ENCODE data around the gene RFWD3.

Gene RFWD3

GRCh38 chr16:74582970-74583369 lies 83.7 kb downstream of the RFWD3 start:
- no peak for DNase-seq (ENCODE audit: low read depth, low spot score)

- DNase-seq (ENCODE audit: low read depth, low spot score): no peak
Observed at GRCh38 chr16:74580833-74581232, 85.8 kb downstream of the RFWD3 start.

GRCh38 chr16:74578838-74579237 lies 87.8 kb downstream of the RFWD3 start:
- no peak for DNase-seq (ENCODE audit: low read depth, low spot score)

GRCh38 chr16:74578433-74578832 lies 88.2 kb downstream of the RFWD3 start:
- DNase-seq (ENCODE audit: low read depth, low spot score): no peak

GRCh38 chr16:74577882-74578366 lies 88.8 kb downstream of the RFWD3 start:
- no peak for DNase-seq (ENCODE audit: low read depth, low spot score)

GRCh38 chr16:74575807-74576643 lies 90.7 kb downstream of the RFWD3 start:
- DNase-seq (ENCODE audit: low read depth, low spot score): no peak

- DNase-seq (ENCODE audit: low read depth, low spot score): no peak
Observed at GRCh38 chr16:74575175-74575806, 91.4 kb downstream of the RFWD3 start.

- DNase-seq (ENCODE audit: low read depth, low spot score): no peak
Observed at GRCh38 chr16:74574146-74574545, 92.5 kb downstream of the RFWD3 start.

GRCh38 chr16:74573622-74574021 lies 93.1 kb downstream of the RFWD3 start:
- peak; percentile 23 for DNase-seq (ENCODE audit: low read depth, low spot score)

All from ELF-1 (cell line).